Right lobe of liver (tissue), 4 donors: Measurements from ENCODE around the gene DIRAS2.

Experiments
- CTCF ChIP-seq, 4 donors: fragments of 200-600 bp in 3 of 4; fragments of 450-650 bp in 1 of 4; IDR thresholded peaks; one replicate each; pipeline versions ENCODE4 v1.5.1 to v1.8.0; 2016 to 2022; ENCODE audit warnings: antibody characterized with exemption in 4 of 4, mild to moderate bottlenecking in 2 of 4
- POLR2A ChIP-seq: fragments of 450-650 bp; IDR thresholded peaks from one replicate; pipeline ENCODE4 v1.6.1; 2017; ENCODE audit warnings: antibody characterized with exemption, mild to moderate bottlenecking
- donor health status: DM: no; HTN: no; CAD: no.
- donor health status: DM: no; HTN: no; CAD: no.
- donor health status: DM: no; HTN: yes; CAD: no.

- TF ChIP-seq CTCF (IDR thresholded peaks at IDR 0.05) = no peak
- no peak for TF ChIP-seq POLR2A
These were observed 41.5 kb upstream of the DIRAS2 start for GRCh38 chr9:90684106-90684505.
